ENCODE measurements around the gene ELOVL2.

DNA sequence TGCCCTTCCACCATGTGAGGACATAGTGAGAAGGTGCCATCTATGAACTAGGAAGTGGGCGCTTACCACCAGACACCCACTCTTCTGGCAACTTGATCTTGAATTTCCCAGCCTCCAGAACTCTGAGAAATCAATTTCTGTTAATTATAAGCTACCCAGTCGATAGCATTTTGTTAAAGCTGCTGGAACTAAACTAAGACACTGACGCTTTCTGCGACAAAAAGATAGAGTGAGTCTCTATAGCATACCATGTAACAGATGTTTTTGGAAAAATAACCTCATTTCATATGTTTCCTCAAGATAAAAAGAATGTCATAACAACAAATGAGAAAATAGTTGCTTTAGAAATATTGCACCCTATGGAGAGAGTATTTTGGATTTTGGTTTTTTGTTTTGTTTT is 34.2 kb upstream of the ELOVL2 start:
- TF ChIP-seq, protein P1, sequence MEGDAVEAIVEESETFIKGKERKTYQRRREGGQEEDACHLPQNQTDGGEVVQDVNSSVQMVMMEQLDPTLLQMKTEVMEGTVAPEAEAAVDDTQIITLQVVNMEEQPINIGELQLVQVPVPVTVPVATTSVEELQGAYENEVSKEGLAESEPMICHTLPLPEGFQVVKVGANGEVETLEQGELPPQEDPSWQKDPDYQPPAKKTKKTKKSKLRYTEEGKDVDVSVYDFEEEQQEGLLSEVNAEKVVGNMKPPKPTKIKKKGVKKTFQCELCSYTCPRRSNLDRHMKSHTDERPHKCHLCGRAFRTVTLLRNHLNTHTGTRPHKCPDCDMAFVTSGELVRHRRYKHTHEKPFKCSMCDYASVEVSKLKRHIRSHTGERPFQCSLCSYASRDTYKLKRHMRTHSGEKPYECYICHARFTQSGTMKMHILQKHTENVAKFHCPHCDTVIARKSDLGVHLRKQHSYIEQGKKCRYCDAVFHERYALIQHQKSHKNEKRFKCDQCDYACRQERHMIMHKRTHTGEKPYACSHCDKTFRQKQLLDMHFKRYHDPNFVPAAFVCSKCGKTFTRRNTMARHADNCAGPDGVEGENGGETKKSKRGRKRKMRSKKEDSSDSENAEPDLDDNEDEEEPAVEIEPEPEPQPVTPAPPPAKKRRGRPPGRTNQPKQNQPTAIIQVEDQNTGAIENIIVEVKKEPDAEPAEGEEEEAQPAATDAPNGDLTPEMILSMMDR (IDR thresholded peaks at IDR 0.05; ENCODE audit: borderline replicate concordance, extremely low read depth, low read length, poor library complexity, severe bottlenecking) = no peak
- TF ChIP-seq EZH2 (IDR thresholded peaks at IDR 0.05; ENCODE audit: borderline replicate concordance, low read depth, low read length, severe bottlenecking) = no peak

All from DND-41 (cell line).